GM19372 (cell line): Measurements from ENCODE around the gene ANKRD24.
"Not testable (repeated sequence)": the region's sequence is repeated elsewhere in the genome, so short reads cannot be mapped to it uniquely, and the experiment has no call there.

Source experiments
- ATAC-seq: cut with Tn5 transposase; IDR thresholded peaks from one replicate; pipeline ENCODE4 v1.9.1; 2021; ENCODE audit warnings: mild to moderate bottlenecking, low read depth, moderate library complexity; ENCODE audit not compliant: unreplicated experiment

ANKRD24 gene

DNA sequence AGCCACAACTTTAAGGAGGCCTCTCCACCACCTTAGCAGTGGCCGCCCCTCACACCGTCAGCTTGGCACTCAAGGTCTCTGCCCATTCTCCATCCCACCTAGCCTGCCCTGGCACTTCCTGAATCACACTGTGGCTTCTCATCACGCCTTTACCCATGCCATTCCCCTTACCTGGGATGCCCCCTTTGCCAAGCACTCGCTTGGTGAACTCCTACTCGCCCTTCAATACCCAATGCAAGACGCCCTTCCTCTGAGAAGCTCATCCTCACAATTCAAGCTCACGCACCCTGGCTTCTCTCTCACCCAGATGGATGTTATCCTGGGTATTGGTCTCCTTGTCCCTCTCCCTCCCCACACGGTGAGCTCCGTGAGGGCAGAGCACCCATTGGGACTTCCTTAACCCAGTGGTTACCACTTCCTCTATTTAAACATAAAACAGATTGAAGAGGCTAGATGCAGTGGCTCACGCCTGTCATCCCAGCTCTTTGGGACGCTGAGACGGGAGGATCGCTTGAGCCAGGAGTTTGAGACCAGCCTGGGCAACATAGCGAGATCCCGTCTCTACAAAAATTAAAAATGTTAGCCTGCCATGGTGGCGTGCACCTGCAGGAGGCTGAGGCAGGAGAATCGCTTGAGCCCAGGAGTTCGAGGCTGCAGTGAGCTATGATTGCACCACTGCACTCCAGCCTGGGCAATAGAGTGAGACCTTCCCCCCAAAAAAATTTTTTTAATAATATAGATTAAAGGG, 83.9 kb downstream of the ANKRD24 start:
- no peak for ATAC-seq

- no peak for ATAC-seq
Measured at GRCh38 chr19:4267101-4267900, 84.8 kb downstream of the ANKRD24 start.

DNA sequence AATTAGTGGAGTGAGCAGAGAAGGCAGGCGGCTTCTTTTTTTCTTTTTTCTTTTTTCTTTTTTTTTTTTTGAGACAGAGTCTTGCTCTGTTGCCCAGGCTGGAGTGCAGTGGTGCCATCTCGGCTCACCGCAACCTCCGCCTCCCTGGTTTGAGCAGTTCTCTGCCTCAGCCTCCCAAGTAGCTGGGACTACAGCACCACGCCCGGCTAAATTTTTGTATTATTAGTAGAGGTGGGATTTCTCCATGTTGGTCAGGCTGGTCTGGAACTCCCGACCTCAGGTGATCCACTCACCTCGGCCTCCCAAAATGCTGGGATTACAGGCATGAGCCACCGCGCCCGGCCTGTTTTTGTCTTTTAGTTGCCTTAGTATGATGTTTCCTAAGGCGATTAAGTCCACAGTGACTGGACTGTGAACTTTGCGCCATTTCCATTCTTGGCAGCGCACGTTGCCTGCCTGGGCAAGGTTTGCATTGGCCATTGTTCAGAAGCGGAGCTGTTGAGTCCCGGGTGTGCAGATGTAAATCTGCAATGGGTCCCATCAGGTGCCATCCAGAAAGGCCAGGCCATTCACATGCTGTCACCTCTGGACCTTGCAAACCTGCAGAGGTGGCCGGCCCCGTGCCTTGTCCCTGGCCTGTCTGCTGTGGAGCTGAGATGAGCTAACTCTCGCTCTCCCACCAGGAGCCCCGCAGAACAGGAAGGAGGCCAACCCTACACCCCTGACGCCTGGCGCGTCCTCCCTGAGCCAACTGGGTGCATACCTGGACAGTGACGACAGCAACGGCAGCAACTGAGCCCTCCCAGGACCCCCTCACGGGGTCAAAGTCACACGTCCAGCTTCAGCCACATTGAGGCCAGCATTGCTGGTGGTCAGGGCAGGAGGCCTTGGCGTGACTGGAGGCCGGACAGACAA, 85.7 kb downstream of the ANKRD24 start:
- no peak for ATAC-seq

GRCh38 chr19:4268816-4269430, 86.4 kb downstream of the ANKRD24 start:
- no peak for ATAC-seq

- no peak for ATAC-seq
Measured at GRCh38 chr19:4272894-4273293, 90.4 kb downstream of the ANKRD24 start.

- not testable (repeated sequence) for ATAC-seq
Measured at GRCh38 chr19:4274321-4274686, 91.8 kb downstream of the ANKRD24 start.
